ENCODE measurements around the gene DCST1. TPM values are rescaled to one million over a fixed set of nuclear protein-coding genes. Genes with fewer than 3 reads are reported as not detected.

Gene DCST1
- total and polyA plus RNA-seq, 2 of the 13 experiments (the other 11 are each of a cell fraction or from before 2014, with no cell fraction given) = 0.04 TPM; not detected in 1

GRCh38 chr1:155084722-155085503 is 51.3 kb downstream of the DCST1 start (continued):
- TF ChIP-seq ZNF20 (CRISPR knock-in tag; IDR thresholded peaks at IDR 0.05) = no peak
- no peak for TF ChIP-seq ZNF160 (CRISPR knock-in tag; IDR thresholded peaks at IDR 0.05)
- TF ChIP-seq ZNF83 (CRISPR knock-in tag; IDR thresholded peaks at IDR 0.05; ENCODE audit: borderline replicate concordance) = no peak
- no peak for TF ChIP-seq ONECUT2 (CRISPR knock-in tag; IDR thresholded peaks at IDR 0.05)
- no peak for TF ChIP-seq ZBTB8A (CRISPR knock-in tag; IDR thresholded peaks at IDR 0.05; ENCODE audit: borderline replicate concordance, low read depth)
- no peak for TF ChIP-seq ATF6 (CRISPR knock-in tag; conservative IDR thresholded peaks at IDR 0.05)
- TF ChIP-seq KDM5A (IDR thresholded peaks at IDR 0.05; ENCODE audit: borderline replicate concordance, low read length) = peak; percentile 66
- TF ChIP-seq ZNF407 (CRISPR knock-in tag; IDR thresholded peaks at IDR 0.05; ENCODE audit: not compliant biosample characterization) = no peak
- peak; percentile 30; the same call in 1 of the 2 replicates for TF ChIP-seq BCL6 (CRISPR knock-in tag; IDR thresholded peaks at IDR 0.05)
- TF ChIP-seq NFKB2 (CRISPR knock-in tag; IDR thresholded peaks at IDR 0.05; ENCODE audit: borderline replicate concordance) = no peak; the same call in 1 of the 2 replicates
- 0 out of 2 replicates have a peak, but pooled peaks have one; percentile 37 for TF ChIP-seq ZBTB42 (CRISPR knock-in tag; IDR thresholded peaks at IDR 0.05)
- no peak for TF ChIP-seq PCBP2 (optimal IDR thresholded peaks at IDR 0.05; ENCODE audit: low read depth, low read length, poor library complexity, severe bottlenecking)
- no peak for TF ChIP-seq PHB2 (IDR thresholded peaks at IDR 0.05; ENCODE audit: partially characterized antibody)
- no peak for TF ChIP-seq ZBTB26 (CRISPR knock-in tag; IDR thresholded peaks at IDR 0.05; ENCODE audit: borderline replicate concordance)
- TF ChIP-seq ZNF720 (CRISPR knock-in tag; IDR thresholded peaks at IDR 0.05) = no peak
- no peak for TF ChIP-seq ZNF468 (CRISPR knock-in tag; IDR thresholded peaks at IDR 0.05)
- TF ChIP-seq ZNF260 (CRISPR knock-in tag; IDR thresholded peaks at IDR 0.05; ENCODE audit: borderline replicate concordance, low read depth) = no peak
- peak; percentile 41; the same call in 1 of the 2 replicates for TF ChIP-seq KLF6 (CRISPR knock-in tag; IDR thresholded peaks at IDR 0.05)
